Hepatocyte (in vitro differentiated cells): ENCODE data around the gene RGS17. TPM values are rescaled to one million over a fixed set of nuclear protein-coding genes. Genes with fewer than 3 reads are reported as not detected.
A peak's percentile ranks its signal among the peaks of the same experiment; 100 is the strongest.

ENCODE experiments used
- DNase-seq: peaks from one replicate; pipeline ENCODE4 v3.0.0-alpha.2; 2016; ENCODE audit warnings: low spot score
- H2AFZ ChIP-seq: fragments of 200-600 bp; sonication (generic); 2 replicates; pipeline ENCODE4 v1.6.0; 2016; ENCODE audit warnings: antibody characterized with exemption, mild to moderate bottlenecking
- H3K27ac ChIP-seq: fragments of 200-600 bp; sonication (generic); 2 replicates; pipeline ENCODE4 v1.5.1; 2016; ENCODE audit warnings: mild to moderate bottlenecking
- H3K27me3 ChIP-seq: fragments of 200-600 bp; sonication (generic); 2 replicates; pipeline ENCODE4 v1.6.1; 2016
- H3K36me3 ChIP-seq: fragments of 200-600 bp; sonication (generic); replicated peaks from 2 replicates; pipeline ENCODE4 v1.5.1; 2016; ENCODE audit warnings: low read depth; ENCODE audit not compliant: insufficient read depth
- H3K4me1 ChIP-seq: fragments of 200-600 bp; sonication (generic); 2 replicates; pipeline ENCODE4 v1.5.1; 2016; ENCODE audit warnings: mild to moderate bottlenecking, moderate library complexity; ENCODE audit not compliant: insufficient read depth
- H3K4me2 ChIP-seq: fragments of 200-600 bp; sonication (generic); 2 replicates; pipeline ENCODE4 v1.6.0; 2016
- H3K4me3 ChIP-seq: fragments of 200-600 bp; sonication (generic); 2 replicates; pipeline ENCODE4 v1.5.1; 2016; ENCODE audit warnings: mild to moderate bottlenecking
- H3K79me2 ChIP-seq: fragments of 200-600 bp; sonication (generic); 2 replicates; pipeline ENCODE4 v1.6.0; 2017; ENCODE audit warnings: mild to moderate bottlenecking
- H3K9me2 ChIP-seq: fragments of 200-600 bp; sonication (generic); replicated peaks from 2 replicates; pipeline ENCODE4 v1.6.0; 2017; ENCODE audit warnings: mild to moderate bottlenecking; ENCODE audit not compliant: insufficient read depth
- H3K9me3 ChIP-seq: fragments of 200-600 bp; sonication (generic); 2 replicates; pipeline ENCODE4 v1.5.1; 2016; ENCODE audit warnings: low read depth, mild to moderate bottlenecking
- H4K20me1 ChIP-seq: fragments of 200-600 bp; sonication (generic); 2 replicates; pipeline ENCODE4 v1.6.0; 2016; ENCODE audit warnings: mild to moderate bottlenecking; ENCODE audit not compliant: insufficient read depth, poor library complexity, severe bottlenecking
- CTCF ChIP-seq: fragments of 200-600 bp; sonication (generic); IDR thresholded peaks from 2 replicates; pipeline ENCODE4 v1.5.1; 2016; ENCODE audit warnings: antibody characterized with exemption, mild to moderate bottlenecking; ENCODE audit not compliant: poor library complexity
- EZH2 ChIP-seq: fragments of 200-600 bp; sonication (generic); IDR thresholded peaks from 2 replicates; pipeline ENCODE4 v1.6.1; 2016; ENCODE audit warnings: antibody characterized with exemption, mild to moderate bottlenecking, borderline replicate concordance
- EZH2phosphoT487 ChIP-seq: fragments of 200-600 bp; sonication (generic); IDR thresholded peaks from one replicate; pipeline ENCODE4 v1.6.1; 2018; ENCODE audit warnings: antibody characterized with exemption, mild to moderate bottlenecking, low read depth, moderate library complexity; ENCODE audit not compliant: unreplicated experiment, severe bottlenecking
- WGBS: methylation state at CpG from one replicate; pipeline ENCODE4 v1.1.6; 2016; ENCODE audit warnings: low lambda C conversion rate; ENCODE audit errors: missing lambda C conversion rate; 5-methylcytosine and 5-hydroxymethylcytosine counted together
- polyA plus RNA-seq: library from polyadenylated mRNA; unstranded; fragments of >200 nt; fragmentation: Nextera tagmentation; extraction: Ambion mirVana; gene quantifications from 2 replicates; pipeline ENCODE4 v1.2.1, GENCODE V29; 2016
- total RNA-seq: library from RNA; depleted of rRNA; stranded (reverse); fragments of >200 nt; gene quantifications from 2 replicates; pipeline ENCODE4 v1.2.3, GENCODE V29; 2014

The RGS17 gene
- total and polyA plus RNA-seq, 2 experiments from 2014 or later = 0.27 to 0.97 TPM

DNA sequence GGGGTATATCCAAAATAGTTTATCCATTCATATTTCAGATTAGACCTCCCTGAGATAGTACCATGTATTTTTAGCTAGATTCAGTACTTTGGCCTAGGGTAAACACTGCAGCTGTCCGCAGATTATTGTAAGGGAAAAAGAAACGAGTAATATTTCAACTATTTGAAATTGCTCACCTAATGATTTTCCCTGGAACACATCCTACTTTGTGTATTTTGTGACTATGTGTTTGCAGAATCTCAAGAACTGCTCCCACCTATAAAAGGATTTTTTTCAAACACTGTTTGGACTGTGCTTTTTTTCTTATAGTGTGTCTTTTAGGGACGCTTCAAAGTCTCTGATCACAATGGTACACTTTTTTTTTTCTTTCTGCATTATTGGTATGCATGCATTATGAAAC is 42.3 kb downstream of the RGS17 start:
- Histone ChIP-seq H3K36me3 (no peaks in the 10 kb centered on the region), H3K4me1 (no peaks in the 10 kb centered on the region), H3K4me2 (no peak overlapping the region), H2AFZ (no peak overlapping the region), H4K20me1 (no peaks in the 10 kb centered on the region), H3K9me3 (no peaks in the 10 kb centered on the region), H3K27ac (no peak overlapping the region), H3K79me2 (no peaks in the 10 kb centered on the region), H3K9me2 (no peaks in the 10 kb centered on the region), H3K4me3 (no peak overlapping the region), H3K27me3 (no peaks in the 10 kb centered on the region)
- TF ChIP-seq CTCF (no peak), EZH2 (no peak)
- DNase-seq = no peak
- WGBS = 66% methylated on average over 3 of the region's 3 CpGs

- no peaks in the 10 kb centered on the region for H3K9me2 ChIP-seq
- H3K4me2 ChIP-seq = no peak overlapping the region
- no peaks in the 10 kb centered on the region for H3K79me2 ChIP-seq
- no peaks in the 10 kb centered on the region for H3K4me1 ChIP-seq
- no peak overlapping the region for H2AFZ ChIP-seq
- H4K20me1 ChIP-seq = no peaks in the 10 kb centered on the region
- no peak overlapping the region for H3K27ac ChIP-seq
- no peaks in the 10 kb centered on the region for H3K36me3 ChIP-seq
- no peaks in the 10 kb centered on the region for H3K9me3 ChIP-seq
- no peak for DNase-seq
- H3K27me3 ChIP-seq = no peaks in the 10 kb centered on the region
- H3K4me3 ChIP-seq = no peak overlapping the region
- TF ChIP-seq EZH2 (no peak), CTCF (no peak), EZH2phosphoT487 (no peak)
Observed at GRCh38 chr6:153087436-153087835, 43.6 kb downstream of the RGS17 start.

GRCh38 chr6:153086225-153086990 is 44.7 kb downstream of the RGS17 start:
- no peak overlapping the region for H3K4me3 ChIP-seq
- no peak overlapping the region for H3K4me2 ChIP-seq
- H3K36me3 ChIP-seq = no peaks in the 10 kb centered on the region
- H3K27ac ChIP-seq = no peak overlapping the region
- TF ChIP-seq EZH2 (no peak), EZH2phosphoT487 (no peak), CTCF (no peak)
- WGBS = 96% methylated on average over 5 of the region's 5 CpGs
- no peaks in the 10 kb centered on the region for H3K27me3 ChIP-seq
- no peaks in the 10 kb centered on the region for H3K79me2 ChIP-seq
- no peaks in the 10 kb centered on the region for H4K20me1 ChIP-seq
- no peaks in the 10 kb centered on the region for H3K4me1 ChIP-seq
- no peaks in the 10 kb centered on the region for H3K9me2 ChIP-seq
- H3K9me3 ChIP-seq = no peaks in the 10 kb centered on the region
- no peak overlapping the region for H2AFZ ChIP-seq
- DNase-seq = no peak

DNA sequence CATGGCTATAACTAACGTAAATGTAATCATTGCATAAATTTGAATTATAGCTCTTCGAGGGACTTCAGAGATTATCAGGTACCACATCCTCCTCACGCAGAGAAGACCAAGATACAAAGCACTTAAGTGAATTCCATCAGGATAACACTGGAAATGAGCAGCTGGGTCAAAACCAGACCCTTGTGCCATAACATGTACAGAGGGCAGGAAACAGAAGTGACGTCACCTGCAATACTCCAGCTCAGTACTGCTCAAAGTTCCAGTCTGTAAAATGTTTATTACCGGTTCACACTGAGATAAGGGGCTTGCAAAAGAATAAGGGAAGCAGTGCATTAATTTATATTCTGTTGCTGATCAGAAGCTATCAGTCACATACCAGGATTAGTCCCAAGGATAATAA is 45.8 kb downstream of the RGS17 start:
- no peaks in the 10 kb centered on the region for H3K9me2 ChIP-seq
- H4K20me1 ChIP-seq = no peaks in the 10 kb centered on the region
- DNase-seq = peak; percentile 35
- H3K4me1 ChIP-seq = no peaks in the 10 kb centered on the region
- no peaks in the 10 kb centered on the region for H3K27me3 ChIP-seq
- H3K36me3 ChIP-seq = no peaks in the 10 kb centered on the region
- TF ChIP-seq EZH2phosphoT487 (no peak), CTCF (no peak)
- H3K27ac ChIP-seq = peak overlapping the region; percentile 4
- no peaks in the 10 kb centered on the region for H3K9me3 ChIP-seq
- 48% methylated on average over 5 of the region's 5 CpGs for WGBS
- no peaks in the 10 kb centered on the region for H3K79me2 ChIP-seq
- H3K4me3 ChIP-seq = no peak overlapping the region
- H2AFZ ChIP-seq = no peak overlapping the region
- no peak overlapping the region for H3K4me2 ChIP-seq
